A673 (cell line): ENCODE data around the gene MLPH. TPM values are rescaled to one million over a fixed set of nuclear protein-coding genes. Genes with fewer than 3 reads are reported as not detected.

Source experiments
- BruUV-seq: library from RNA; stranded (reverse); fragments of 400-500 nt; replicated peaks from 2 replicates; lab custom pipeline; 2021; lab: Mats Ljungman, UMichigan
- CTCF ChIA-PET: fragments of 300-600 bp; sonication (Branson Sonifier 250); formaldehyde crosslinking; loops from one replicate; lab custom pipeline; 2022; ENCODE audit warnings: antibody characterized with exemption; lab: Charles Lee
- POLR2A ChIA-PET: fragments of 300-600 bp; sonication (Branson Sonifier 250); formaldehyde crosslinking; loops from one replicate; lab custom pipeline; 2022; ENCODE audit warnings: antibody characterized with exemption; ENCODE audit not compliant: low non-redundant PET; lab: Charles Lee
- DNase-seq: peaks from one replicate; pipeline ENCODE4 v3.0.0-alpha.2; 2015; ENCODE audit warnings: low spot score
- H3K27ac ChIP-seq: fragments of 200-600 bp; sonication (generic); 2 replicates; pipeline ENCODE4 v1.5.1; 2016; ENCODE audit warnings: mixed run types, low read depth, mild to moderate bottlenecking, mixed read lengths, antibody characterized with exemption, low read length; ENCODE audit not compliant: poor library complexity, severe bottlenecking
- H3K27me3 ChIP-seq: fragments of 200-600 bp; sonication (generic); replicated peaks from 2 replicates; pipeline ENCODE4 v1.6.1; 2017; ENCODE audit warnings: mixed run types, low read depth, mild to moderate bottlenecking, mixed read lengths, antibody characterized with exemption, low read length; ENCODE audit not compliant: insufficient read depth, poor library complexity
- H3K36me3 ChIP-seq: fragments of 200-600 bp; sonication (generic); 2 replicates; pipeline ENCODE4 v1.6.1; 2016; ENCODE audit warnings: mixed run types, mild to moderate bottlenecking, mixed read lengths, antibody characterized with exemption, low read length; ENCODE audit not compliant: insufficient read depth, poor library complexity, severe bottlenecking
- H3K4me1 ChIP-seq: fragments of 200-600 bp; sonication (generic); 2 replicates; pipeline ENCODE4 v1.6.1; 2017; ENCODE audit warnings: mixed run types, mild to moderate bottlenecking, mixed read lengths, antibody characterized with exemption, low read length; ENCODE audit not compliant: insufficient read depth, poor library complexity, severe bottlenecking
- H3K4me3 ChIP-seq: fragments of 200-600 bp; sonication (generic); 2 replicates; pipeline ENCODE4 v1.5.1; 2016; ENCODE audit warnings: low read depth, mixed run types, mild to moderate bottlenecking, mixed read lengths, low read length; ENCODE audit not compliant: poor library complexity, severe bottlenecking
- H3K9me3 ChIP-seq: fragments of 200-600 bp; sonication (generic); 2 replicates; pipeline ENCODE4 v1.6.1; 2016; ENCODE audit warnings: mixed run types, low read depth, mild to moderate bottlenecking, mixed read lengths, antibody characterized with exemption, low read length; ENCODE audit not compliant: poor library complexity, severe bottlenecking
- EZH2 ChIP-seq: fragments of 200-600 bp; sonication (generic); IDR thresholded peaks from 2 replicates; pipeline ENCODE4 v1.6.1; 2017; ENCODE audit warnings: borderline replicate concordance, low read depth, mild to moderate bottlenecking, mixed read lengths, antibody characterized with exemption, low read length; ENCODE audit not compliant: poor library complexity, severe bottlenecking
- intact Hi-C: fragments of 100-400 bp; cut with micrococcal nuclease; formaldehyde crosslinking; loops from one replicate; pipeline ENCODE4 v1.10.0; 2022; ENCODE audit not compliant: unreplicated experiment
- total RNA-seq: library from RNA; stranded (reverse); gene quantifications from 2 replicates; pipeline ENCODE4 v1.2.3, GENCODE V29; 2021
- TF ChIP-seq, protein P1 (sequence below): fragments of 300-800, 200-600 bp; sonication (generic); conservative IDR thresholded peaks from 2 replicates; pipeline ENCODE4 v1.5.1; 2017; ENCODE audit warnings: low read depth, mild to moderate bottlenecking, antibody characterized with exemption, low read length, moderate library complexity, mixed read lengths

The MLPH gene
- total RNA-seq, 1 experiment from 2014 or later, result not detected

DNA sequence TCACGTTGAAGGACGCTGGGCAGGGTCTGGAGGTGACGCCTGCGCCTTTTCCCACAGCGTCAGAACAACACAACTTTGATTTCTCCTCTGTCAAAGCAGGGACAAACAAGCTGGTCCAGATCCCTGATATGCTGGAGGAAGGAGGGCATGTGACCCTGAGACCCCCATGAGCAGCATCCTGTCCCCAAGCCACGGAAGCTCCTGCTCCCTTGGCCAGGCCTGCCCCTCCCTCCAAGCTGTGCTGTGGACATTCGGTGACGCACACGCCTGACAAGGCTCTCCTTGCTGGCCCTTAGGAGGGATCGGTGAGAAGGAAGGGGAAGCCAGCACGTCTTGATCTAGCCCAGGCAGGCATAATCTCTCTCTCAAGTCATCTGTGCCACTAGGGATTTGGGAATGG lies 11.3 kb downstream of the MLPH start:
- Histone ChIP-seq H3K27ac (no peak overlapping the region), H3K27me3 (no peaks in the 10 kb centered on the region), H3K36me3 (no peaks in the 10 kb centered on the region), H3K9me3 (no peaks in the 10 kb centered on the region), H3K4me3 (no peak overlapping the region), H3K4me1 (peaks cover 8% of the 10 kb centered on the region)
- intact Hi-C loops, result no loop called here
- ChIA-PET POLR2A (no interaction called here), CTCF (no interaction called here)
- TF ChIP-seq, protein P1, sequence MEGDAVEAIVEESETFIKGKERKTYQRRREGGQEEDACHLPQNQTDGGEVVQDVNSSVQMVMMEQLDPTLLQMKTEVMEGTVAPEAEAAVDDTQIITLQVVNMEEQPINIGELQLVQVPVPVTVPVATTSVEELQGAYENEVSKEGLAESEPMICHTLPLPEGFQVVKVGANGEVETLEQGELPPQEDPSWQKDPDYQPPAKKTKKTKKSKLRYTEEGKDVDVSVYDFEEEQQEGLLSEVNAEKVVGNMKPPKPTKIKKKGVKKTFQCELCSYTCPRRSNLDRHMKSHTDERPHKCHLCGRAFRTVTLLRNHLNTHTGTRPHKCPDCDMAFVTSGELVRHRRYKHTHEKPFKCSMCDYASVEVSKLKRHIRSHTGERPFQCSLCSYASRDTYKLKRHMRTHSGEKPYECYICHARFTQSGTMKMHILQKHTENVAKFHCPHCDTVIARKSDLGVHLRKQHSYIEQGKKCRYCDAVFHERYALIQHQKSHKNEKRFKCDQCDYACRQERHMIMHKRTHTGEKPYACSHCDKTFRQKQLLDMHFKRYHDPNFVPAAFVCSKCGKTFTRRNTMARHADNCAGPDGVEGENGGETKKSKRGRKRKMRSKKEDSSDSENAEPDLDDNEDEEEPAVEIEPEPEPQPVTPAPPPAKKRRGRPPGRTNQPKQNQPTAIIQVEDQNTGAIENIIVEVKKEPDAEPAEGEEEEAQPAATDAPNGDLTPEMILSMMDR, result no peak
- TF ChIP-seq EZH2, result no peak
- BruUV-seq, result no TSS peak
- DNase-seq, result no peak

- no peaks in the 10 kb centered on the region for H3K36me3 ChIP-seq
- CTCF ChIA-PET, result interaction anchor here (1.6 kb wide), 1 partner anchor 12 kb away, joined by 5 read pairs; no protein-coding TSS in a partner anchor
- intact Hi-C loops, result no loop called here
- peak; percentile 83 for DNase-seq
- no peaks in the 10 kb centered on the region for H3K9me3 ChIP-seq
- POLR2A ChIA-PET, result no interaction called here
- no peak overlapping the region for H3K27ac ChIP-seq
- no peaks in the 10 kb centered on the region for H3K27me3 ChIP-seq
- no TSS peak for BruUV-seq
- TF ChIP-seq EZH2, result no peak
- TF ChIP-seq, protein P1, result no peak
- no peak overlapping the region for H3K4me3 ChIP-seq
- peaks cover 8% of the 10 kb centered on the region for H3K4me1 ChIP-seq
These were observed 13.8 kb downstream of the MLPH start for GRCh38 chr2:237500681-237501424.

DNA sequence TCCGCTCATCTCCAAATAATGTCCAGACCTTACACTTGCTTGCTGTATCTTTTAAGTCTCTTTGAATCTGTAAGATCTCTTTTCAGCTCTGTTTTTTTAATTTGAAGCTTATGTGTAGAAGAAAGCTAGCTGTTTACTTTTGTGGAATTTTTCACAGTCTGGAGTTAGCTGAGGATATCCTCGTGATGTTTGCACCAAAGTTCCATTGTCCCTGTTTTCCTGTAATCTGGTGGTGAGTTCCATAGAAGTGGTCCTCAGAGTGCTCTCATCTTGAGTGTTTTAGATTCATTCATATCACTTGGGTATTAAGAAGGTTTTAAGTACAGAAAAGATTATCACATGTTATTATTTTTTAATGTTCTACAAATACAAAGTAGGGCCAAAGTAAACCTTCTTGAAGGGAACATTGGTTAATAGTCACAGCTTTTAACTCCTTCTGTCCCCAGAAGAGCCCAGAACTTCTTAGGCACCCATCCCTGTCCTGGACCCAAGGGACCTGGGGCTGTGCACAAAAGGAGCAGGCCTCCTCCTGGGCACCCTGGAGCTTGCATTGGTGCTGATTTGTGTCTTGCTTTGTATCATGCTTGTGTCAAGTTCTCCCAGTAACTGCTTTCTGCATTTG lies 15.0 kb downstream of the MLPH start:
- no peaks in the 10 kb centered on the region for H3K36me3 ChIP-seq
- no peak overlapping the region for H3K27ac ChIP-seq
- intact Hi-C loops, result no loop called here
- no TSS peak for BruUV-seq
- ChIA-PET CTCF (interaction anchor here (1.6 kb wide), 1 partner anchor 11 kb away, joined by 5 read pairs; no protein-coding TSS in a partner anchor), POLR2A (no interaction called here)
- H3K27me3 ChIP-seq, result no peaks in the 10 kb centered on the region
- DNase-seq, result no peak
- H3K4me3 ChIP-seq, result no peak overlapping the region
- no peaks in the 10 kb centered on the region for H3K9me3 ChIP-seq
- TF ChIP-seq, protein P1, result no peak
- TF ChIP-seq EZH2, result no peak
- H3K4me1 ChIP-seq, result peaks cover 8% of the 10 kb centered on the region
